Activated gamma-delta T cell treated with anti-CD3 and anti-CD28 coated beads, Interleukin-2, amount 50 U/mL, for 16 hours (primary cell): ENCODE data around the gene ZNF729.
"Not testable (repeated sequence)": the region's sequence is repeated elsewhere in the genome, so short reads cannot be mapped to it uniquely, and the experiment has no call there.

Experiments
- DNase-seq: peaks from one replicate; pipeline ENCODE4 v3.0.0-alpha.2; 2020; ENCODE audit warnings: low read depth

ZNF729 gene

DNA sequence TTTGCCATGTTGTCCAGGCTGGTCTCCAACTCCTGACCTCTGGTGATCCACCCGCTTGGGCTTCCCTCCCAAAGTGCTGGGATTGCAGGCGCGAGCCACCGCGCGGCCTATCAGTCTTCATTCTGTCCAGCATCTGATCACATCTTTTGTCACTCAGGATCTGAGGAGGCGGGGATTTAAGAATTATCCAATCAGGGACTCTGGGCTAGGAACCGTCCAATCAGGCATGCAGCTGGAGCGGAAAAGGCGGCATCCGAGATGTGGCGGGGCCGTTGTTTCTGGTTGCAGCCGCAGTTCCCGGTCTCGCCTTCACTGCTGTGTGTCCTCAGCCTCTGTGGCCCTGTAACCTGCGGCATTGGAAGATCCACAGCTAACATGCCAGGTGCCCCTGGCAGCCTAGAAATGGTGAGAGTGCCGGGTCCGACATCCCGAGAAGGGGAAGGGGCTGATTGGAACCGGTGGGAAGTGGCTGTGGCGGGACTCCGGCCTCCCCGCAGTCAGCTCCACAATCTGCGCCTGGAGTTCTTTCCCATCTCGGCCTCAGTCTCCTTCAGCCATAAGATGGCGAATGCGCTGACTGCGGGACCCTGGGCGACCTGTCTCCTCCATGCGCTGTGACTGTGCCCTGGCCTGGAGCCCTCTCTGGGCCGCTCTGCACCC lies at the start of gene ZNF729:
Gene ZNF729 (plus strand): TSS at position 291 of the 660 bp plus-strand sequence. CDS start 85 bp downstream, at position 376.
- no peak for DNase-seq

DNA sequence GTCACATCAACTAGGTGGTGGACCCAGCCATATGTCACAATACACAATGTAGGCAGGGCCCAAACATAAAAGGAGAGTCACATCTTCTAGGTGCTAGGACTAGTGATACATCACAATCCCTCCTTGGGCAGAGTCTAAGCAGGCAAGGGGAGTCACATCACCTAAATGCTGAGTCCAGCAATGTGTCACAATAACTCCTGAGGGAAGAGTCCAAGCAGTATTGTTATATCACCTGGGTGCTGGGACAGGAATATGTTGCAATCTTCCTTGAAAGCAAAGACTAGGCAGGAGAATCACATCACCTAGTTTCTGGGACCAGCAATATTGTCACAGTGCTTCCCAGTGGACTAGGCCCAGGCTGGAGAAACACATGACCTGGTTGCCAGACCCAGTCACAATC lies 29.4 kb upstream of the ZNF729 start:
- no peak for DNase-seq

DNA sequence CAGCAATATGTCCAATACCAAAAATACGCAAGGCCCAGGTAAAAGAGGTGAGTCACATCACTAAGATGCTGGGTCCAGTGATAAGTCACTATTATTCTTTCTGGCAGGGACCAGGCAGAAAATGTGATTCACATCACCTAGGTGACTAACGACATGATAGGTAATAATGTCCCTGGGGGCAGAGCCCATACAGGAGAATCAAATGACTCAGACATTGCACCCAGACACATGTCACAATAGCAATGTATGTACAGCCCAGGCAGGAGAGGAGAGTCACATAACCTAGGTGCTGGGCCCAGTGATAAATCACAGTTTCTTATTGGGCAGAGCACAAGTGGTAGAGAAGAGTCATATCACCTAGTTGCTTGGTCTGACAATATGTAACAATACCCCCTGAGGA lies 28.9 kb upstream of the ZNF729 start:
- DNase-seq = no peak

DNA sequence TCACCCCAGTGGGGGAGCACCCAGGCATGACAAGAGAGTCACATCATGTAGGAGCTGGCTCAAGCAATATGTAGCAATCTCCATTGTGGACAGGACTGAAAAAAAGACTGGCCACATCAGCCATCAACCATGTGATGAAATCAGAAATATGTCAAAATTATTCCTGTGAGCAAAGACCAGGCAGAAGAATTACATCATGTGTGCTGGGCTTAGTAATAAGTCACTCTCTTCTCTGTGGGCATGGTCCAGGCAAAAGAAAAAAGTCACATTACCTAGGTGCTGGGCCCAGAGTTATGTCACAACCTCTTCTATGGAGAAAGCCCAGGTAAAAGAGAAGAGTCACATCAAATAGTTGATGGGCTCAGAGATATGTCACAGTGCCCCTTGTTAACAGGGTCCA lies 28.3 kb upstream of the ZNF729 start:
- no peak for DNase-seq

DNA sequence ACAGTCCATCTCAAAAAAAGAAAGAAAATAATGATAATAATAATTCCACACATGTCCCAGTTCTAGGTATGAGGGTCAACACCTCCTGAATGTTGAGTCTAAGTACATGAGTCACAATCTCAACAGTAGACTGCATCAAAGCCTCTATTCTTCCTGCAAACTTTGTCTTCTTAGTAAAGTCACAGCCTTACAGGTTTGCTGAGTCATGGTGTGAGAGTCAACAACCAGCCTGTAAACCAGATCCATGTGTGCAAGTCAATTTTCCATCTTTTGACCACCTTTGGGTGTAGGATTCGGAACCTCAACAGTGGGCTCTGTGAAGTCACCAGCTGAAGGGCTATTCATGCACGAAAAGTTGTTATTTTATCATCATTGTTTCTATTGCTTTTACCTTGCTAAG lies 25.7 kb upstream of the ZNF729 start:
- no peak for DNase-seq

DNA sequence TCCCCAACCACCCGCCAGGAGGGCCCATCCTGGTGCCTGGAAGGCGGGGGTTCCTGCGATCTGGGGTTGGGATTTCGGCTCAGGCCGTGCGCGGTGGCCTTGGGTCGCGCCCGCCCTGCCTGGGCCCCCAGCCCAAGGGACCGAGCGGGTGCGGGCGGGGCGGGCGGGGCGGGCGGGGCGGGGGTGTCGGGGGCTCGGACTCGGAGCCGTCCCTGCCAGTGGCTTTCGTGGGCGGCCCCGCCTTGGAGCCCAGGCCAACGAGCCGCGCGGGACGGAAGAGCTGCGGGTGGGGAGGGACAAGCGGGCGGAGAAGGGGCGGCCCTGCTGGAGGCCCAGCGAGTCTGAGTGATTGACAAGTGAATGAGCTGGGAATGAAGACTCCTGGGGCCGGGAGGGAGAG lies 24.6 kb upstream of the ZNF729 start:
- no peak for DNase-seq

DNA sequence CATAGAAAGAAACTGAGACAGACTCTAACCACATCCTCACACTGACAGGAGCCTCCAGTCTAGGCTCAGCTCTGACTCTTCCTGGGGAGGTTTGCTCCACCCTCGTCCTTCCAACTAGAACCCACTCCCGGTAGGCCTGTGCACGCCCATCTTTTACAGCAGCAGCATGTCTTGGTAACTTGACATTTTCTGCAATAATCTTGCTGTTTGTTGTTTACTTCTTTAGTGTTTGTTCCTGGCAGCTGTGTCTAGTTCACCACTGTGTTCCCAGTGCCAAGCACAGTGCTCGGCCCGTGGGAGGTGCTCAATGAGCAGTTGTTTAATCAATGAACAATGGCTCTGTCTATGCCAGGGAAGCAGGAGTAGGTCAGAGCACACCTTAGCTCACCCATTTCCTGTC lies 23.1 kb upstream of the ZNF729 start:
- no peak for DNase-seq

DNA sequence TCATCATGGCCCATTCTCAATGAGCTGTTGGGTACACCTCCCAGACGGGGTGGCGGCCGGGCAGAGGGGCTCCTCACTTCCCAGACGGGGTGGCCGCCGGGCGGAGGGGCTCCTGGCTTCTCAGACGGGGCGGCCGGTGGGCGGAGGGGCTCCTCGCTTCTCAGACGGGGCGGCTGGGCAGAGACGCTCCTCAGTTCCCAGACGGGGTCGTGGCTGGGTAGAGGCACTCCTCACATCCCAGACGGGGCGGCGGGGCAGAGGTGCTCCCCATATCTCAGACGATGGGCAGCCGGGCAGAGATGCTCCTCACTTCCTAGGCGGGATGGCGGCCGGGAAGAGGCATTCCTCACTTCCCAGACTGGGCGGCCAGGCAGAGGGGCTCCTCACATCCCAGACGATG lies 35.3 kb downstream of the ZNF729 start:
- DNase-seq = not testable (repeated sequence)

DNA sequence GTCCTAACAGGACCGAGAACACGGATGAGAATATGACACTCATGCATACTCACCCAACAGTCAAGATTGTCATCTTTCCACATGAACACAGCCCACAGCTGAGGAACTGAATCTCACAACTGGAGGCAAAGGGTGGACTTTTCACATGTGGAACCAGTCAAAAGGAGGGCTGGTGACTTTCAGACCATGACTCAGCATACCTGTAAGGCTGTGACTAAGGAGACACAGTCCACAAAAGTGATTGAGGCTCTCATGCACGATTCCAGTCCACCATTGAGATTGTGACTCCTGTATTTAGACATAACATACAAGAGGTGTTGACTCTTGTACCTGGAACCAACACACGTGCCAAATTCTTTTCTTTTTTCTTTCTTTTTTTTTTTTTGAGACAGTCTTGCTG lies 40.0 kb downstream of the ZNF729 start:
- DNase-seq = no peak

DNA sequence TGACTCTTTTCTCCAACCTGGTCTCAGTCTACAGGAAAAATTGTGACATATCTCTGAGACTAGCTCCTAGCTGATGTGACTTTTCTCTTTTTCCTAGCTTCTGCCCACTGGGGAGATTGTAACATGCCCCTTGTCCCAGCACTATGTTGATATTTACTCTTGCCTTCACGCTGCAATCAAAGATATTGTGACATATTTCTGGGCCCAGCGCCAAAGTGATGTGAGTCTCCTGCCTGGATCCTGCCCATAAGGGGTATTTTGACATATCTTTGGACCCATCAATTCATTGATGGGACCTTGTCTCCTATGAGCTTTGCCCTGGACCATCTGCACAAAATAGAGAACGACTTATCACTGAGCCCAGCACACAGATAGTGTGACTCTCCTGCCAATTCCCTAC lies 41.1 kb downstream of the ZNF729 start:
- no peak for DNase-seq

DNA sequence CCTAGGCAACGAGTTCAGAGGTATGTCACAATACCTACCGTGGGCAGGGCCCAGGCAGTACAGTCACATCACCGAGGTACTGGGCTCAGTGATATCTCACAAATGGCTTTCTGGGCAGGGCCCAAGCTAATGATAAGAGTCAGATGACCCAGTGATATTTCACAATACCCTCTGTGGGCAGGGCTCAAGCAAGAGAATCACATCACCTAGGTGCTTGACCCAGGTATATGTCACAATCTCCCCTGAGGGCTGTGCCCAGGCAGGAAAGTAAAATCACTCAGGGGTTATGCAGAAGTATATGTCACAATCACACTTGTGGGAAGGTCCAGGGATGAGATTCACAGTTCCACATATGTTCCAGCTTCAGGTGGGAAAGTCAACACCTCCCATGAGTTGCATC lies 45.3 kb downstream of the ZNF729 start:
- no peak for DNase-seq

DNA sequence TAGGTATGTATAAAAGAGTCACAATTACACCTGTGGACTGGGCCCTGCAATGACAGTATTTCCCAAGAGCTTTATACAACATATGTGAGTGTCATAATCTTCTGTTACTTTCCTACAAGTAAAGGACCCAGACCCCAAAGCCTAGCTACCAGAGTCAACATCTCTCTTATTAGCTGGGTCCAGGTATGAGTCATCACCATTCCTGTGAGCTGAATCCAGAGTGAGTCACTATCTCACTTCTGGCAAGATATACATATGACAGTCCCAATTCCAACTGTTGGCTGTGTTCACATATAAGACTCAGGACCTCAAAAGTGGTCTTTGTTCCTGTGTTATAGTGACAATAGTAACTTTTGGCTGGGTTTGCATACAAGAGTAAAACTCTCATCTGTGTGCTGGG lies 46.7 kb downstream of the ZNF729 start:
- DNase-seq = no peak

DNA sequence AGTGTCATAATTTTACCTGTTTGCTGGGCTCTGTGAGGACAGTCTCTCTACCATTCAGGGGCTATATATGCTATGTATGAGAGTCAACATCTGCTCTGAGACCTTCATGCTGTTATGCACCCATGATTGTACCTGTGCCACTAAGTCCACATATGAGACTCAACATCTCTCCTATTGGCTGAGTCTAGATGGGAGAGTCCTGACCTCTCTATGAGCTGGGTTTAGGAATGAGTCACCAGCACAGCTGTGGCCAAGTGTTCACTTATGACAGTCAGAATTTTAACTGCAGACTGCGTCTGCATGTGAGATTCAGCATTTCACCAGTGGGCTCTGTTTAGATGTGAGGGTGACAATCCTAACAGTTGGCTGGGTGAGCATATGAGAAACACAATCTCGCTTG lies 49.5 kb downstream of the ZNF729 start:
- DNase-seq = no peak

DNA sequence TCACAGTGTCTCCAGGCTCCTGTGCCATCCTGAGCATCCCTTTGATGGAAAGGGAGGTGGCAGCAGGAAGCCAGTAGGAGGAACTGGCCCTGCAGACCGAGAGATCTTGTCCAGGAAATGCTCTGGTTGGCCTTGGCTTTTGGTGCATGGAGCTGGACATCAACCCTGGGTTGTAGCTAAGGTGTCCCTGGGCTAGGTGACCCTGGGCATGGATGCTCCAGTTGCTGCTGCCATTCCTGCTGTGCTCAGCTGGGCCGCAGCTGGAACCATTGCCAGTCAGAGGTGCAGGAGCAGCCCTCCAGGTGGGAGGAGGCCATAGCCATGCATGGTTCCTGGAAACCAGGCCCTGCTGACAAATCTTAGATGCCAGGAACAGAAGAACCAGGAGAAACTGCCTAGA lies 68.4 kb downstream of the ZNF729 start:
- DNase-seq = no peak
